Panc1 (cell line): Measurements from ENCODE around the gene AAMP. TPM values are rescaled to one million over a fixed set of nuclear protein-coding genes. Genes with fewer than 3 reads are reported as not detected.

ENCODE experiments used
- ATAC-seq: fragments of 200-7000 bp; cut with Tn5 transposase; 2 replicates; pipeline ENCODE4 v1.9.1; 2020; ENCODE audit warnings: mild to moderate bottlenecking, moderate library complexity
- BruUV-seq: library from RNA; stranded (reverse); fragments of 400-500 nt; replicated peaks from 2 replicates; lab custom pipeline; 2021; lab: Mats Ljungman, UMichigan
- CTCF ChIA-PET: fragments of 300-600 bp; sonication (Branson Sonifier 250); formaldehyde crosslinking; loops from one replicate; lab custom pipeline; 2022; ENCODE audit warnings: antibody characterized with exemption; lab: Charles Lee
- POLR2A ChIA-PET: fragments of 300-600 bp; sonication (Branson Sonifier 250); formaldehyde crosslinking; loops from one replicate; lab custom pipeline; 2022; ENCODE audit warnings: antibody characterized with exemption; lab: Charles Lee
- DNase-seq: peaks from one replicate; pipeline ENCODE4 v3.0.0-alpha.2; 2010; ENCODE audit warnings: low read depth, low spot score
- H3K27ac ChIP-seq: 2 replicates; pipeline ENCODE4 v1.5.1; 2011; ENCODE audit warnings: mild to moderate bottlenecking, low read length, inconsistent platforms
- H3K27me3 ChIP-seq: fragments of 200-500 bp; sonication (Bioruptor generic); 2 replicates; pipeline ENCODE4 v1.6.0; 2014; ENCODE audit warnings: low read length, inconsistent platforms; ENCODE audit not compliant: control insufficient read depth, insufficient read depth
- H3K36me3 ChIP-seq: fragments of 200-500 bp; sonication (Bioruptor generic); 2 replicates; pipeline ENCODE4 v1.5.1; 2014; ENCODE audit warnings: inconsistent platforms, mild to moderate bottlenecking, low read length, moderate library complexity; ENCODE audit not compliant: control insufficient read depth, insufficient read depth
- H3K4me1 ChIP-seq: 2 replicates; pipeline ENCODE4 v1.5.1; 2011; ENCODE audit warnings: inconsistent platforms, mild to moderate bottlenecking, low read length, moderate library complexity; ENCODE audit not compliant: control insufficient read depth, insufficient read depth
- H3K4me3 ChIP-seq, 2 experiments: 2 replicates each; pipeline ENCODE4 v1.5.1; 2011 to 2012; ENCODE audit warnings: low read depth in 2 of 2, low read length in 2 of 2, mild to moderate bottlenecking in 2 of 2, inconsistent platforms in 1 of 2, moderate library complexity in 1 of 2
- H3K9me3 ChIP-seq: fragments of 200-500 bp; sonication (Bioruptor generic); 2 replicates; pipeline ENCODE4 v1.5.1; 2014; ENCODE audit warnings: low read depth, mild to moderate bottlenecking, inconsistent platforms, low read length, moderate library complexity; ENCODE audit not compliant: control insufficient read depth, insufficient read depth
- POLR2AphosphoS5 ChIP-seq: IDR thresholded peaks from 2 replicates; pipeline ENCODE4 v1.6.1; 2012; ENCODE audit warnings: mild to moderate bottlenecking, low read depth, low read length, moderate library complexity
- REST ChIP-seq, 2 experiments: IDR thresholded peaks; 2 replicates each; pipeline ENCODE4 v1.6.1; 2011 to 2012; ENCODE audit warnings: low read depth in 2 of 2, control low read depth in 1 of 2, low read length in 1 of 2, mild to moderate bottlenecking in 1 of 2, moderate library complexity in 1 of 2; ENCODE audit not compliant: insufficient read depth in 1 of 2
- SIN3A ChIP-seq: IDR thresholded peaks from 2 replicates; pipeline ENCODE4 v1.6.1; 2012; ENCODE audit warnings: low read depth, mild to moderate bottlenecking, low read length, moderate library complexity, borderline replicate concordance; ENCODE audit not compliant: insufficient read depth
- TCF7L2 ChIP-seq: IDR thresholded peaks from 2 replicates; pipeline ENCODE4 v1.6.1; 2011; ENCODE audit warnings: mild to moderate bottlenecking, low read depth, low read length, inconsistent platforms
- in situ Hi-C: cut with HindIII; loops from 2 replicates; pipeline ENCODE4 v1.10.0; 2016; ENCODE audit warnings: low sequenced_read_pairs, low pct_unique_long_range_greater_than_20kb
- intact Hi-C: fragments of 100-400 bp; cut with micrococcal nuclease; formaldehyde crosslinking; loops from one replicate; pipeline ENCODE4 v1.10.0; 2022; ENCODE audit not compliant: unreplicated experiment
- total RNA-seq: library from RNA; stranded (reverse); gene quantifications from one replicate; pipeline ENCODE4 v1.2.1, GENCODE V29; 2021; ENCODE audit not compliant: unreplicated experiment
- TF ChIP-seq, protein P1 (sequence below): fragments of 450-650 bp; IDR thresholded peaks from 2 replicates; pipeline ENCODE4 v1.5.1; 2017; ENCODE audit warnings: mild to moderate bottlenecking

Gene AAMP
- total RNA-seq, 1 experiment from 2014 or later, result 103 TPM

DNA sequence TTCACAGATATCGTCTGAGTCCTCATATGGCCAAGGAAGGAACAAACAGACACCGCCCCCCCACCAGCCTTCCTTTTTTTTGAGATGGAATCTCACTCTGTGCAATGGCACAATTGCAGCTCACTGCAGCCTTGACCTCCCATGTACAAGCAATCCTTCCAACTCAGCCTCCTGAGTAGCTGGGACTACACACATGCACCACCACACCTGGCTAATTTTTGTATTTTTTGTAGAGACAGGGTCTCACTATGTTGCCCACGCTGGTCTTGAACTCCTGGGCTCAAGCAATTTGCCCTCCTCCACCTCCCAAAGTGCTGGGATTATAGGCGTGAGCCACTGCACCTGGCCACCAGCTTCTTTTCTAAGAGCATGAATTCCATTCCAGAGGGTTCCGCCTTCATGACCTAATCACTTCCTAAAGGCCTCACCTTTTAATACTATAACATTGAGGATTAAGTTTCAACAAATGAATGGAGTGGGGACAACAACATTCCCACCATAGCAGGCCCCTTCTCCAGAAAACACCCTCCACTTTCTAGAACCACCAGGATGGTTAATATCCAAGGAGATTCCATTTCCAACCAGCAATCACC is 24.6 kb upstream of the AAMP start:
- Histone ChIP-seq H3K27ac (no peak overlapping the region), H3K4me3 (no peak overlapping the region), H3K36me3 (no peaks in the 10 kb centered on the region), H3K27me3 (no peaks in the 10 kb centered on the region), H3K9me3 (no peaks in the 10 kb centered on the region), H3K4me1 (peaks cover 36% of the 10 kb centered on the region)
- CTCF ChIA-PET, result interaction anchor here (1.0 kb wide), 1 partner anchor 62 kb away, joined by 4 read pairs; no protein-coding TSS in a partner anchor
- TF ChIP-seq TCF7L2, result no peak
- TF ChIP-seq POLR2AphosphoS5, result no peak
- TF ChIP-seq, protein P1, sequence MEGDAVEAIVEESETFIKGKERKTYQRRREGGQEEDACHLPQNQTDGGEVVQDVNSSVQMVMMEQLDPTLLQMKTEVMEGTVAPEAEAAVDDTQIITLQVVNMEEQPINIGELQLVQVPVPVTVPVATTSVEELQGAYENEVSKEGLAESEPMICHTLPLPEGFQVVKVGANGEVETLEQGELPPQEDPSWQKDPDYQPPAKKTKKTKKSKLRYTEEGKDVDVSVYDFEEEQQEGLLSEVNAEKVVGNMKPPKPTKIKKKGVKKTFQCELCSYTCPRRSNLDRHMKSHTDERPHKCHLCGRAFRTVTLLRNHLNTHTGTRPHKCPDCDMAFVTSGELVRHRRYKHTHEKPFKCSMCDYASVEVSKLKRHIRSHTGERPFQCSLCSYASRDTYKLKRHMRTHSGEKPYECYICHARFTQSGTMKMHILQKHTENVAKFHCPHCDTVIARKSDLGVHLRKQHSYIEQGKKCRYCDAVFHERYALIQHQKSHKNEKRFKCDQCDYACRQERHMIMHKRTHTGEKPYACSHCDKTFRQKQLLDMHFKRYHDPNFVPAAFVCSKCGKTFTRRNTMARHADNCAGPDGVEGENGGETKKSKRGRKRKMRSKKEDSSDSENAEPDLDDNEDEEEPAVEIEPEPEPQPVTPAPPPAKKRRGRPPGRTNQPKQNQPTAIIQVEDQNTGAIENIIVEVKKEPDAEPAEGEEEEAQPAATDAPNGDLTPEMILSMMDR, result no peak
- no peak for TF ChIP-seq SIN3A
- TF ChIP-seq REST (IDR thresholded peaks at IDR 0.05; ENCODE audit: insufficient read depth in 1 of 2, low read depth in 2 of 2, low read length in 1 of 2), result no peak
- intact Hi-C loops (loop anchor here (10.0 kb wide), 1 partner anchor 170 kb away; no protein-coding TSS in a partner anchor), in situ Hi-C loops (no loop called here)
- ATAC-seq (no peak), DNase-seq (no peak)
- POLR2A ChIA-PET, result no interaction called here
- no TSS peak for BruUV-seq

DNA sequence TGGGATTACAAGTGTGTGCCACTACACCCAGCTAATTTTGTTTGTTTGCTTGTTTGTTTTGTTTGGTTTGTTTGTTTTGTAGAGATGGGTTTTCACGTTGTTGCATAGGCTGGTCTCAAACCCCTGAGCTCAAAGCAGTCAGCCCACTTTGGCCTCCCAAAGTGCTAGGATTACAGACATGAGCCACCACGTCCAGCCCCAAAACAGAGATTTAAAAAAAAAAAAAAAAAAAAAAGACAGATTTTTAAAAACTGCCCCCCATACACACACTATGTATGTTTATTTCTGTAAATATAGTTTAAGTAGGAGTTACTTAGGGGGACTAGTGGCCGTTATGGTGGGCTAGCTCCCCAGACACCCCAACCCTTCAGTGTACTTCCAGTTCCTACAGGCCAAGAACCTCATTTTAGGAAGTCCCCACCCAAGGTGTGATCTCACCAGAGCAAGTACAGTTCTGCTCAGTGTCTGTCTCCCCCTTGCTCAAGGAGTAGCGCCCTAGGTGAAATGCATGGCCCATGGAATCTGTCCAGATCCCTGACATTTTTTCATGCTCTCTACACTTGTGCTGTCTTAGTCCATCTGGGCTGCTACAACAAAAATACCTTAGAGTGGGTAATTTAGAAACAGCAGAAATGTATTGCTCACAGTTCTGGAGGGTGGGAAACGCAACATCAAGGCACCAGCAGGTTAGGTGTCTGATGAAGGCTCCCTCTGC is 23.9 kb upstream of the AAMP start:
- CTCF ChIA-PET, result interaction anchor here (0.7 kb wide), 1 partner anchor 139 kb away, joined by 8 read pairs; no protein-coding TSS in a partner anchor
- no TSS peak for BruUV-seq
- H3K27ac ChIP-seq, result no peak overlapping the region
- H3K4me3 ChIP-seq, result no peak overlapping the region
- DNase-seq (no peak), ATAC-seq (no peak)
- H3K27me3 ChIP-seq, result no peaks in the 10 kb centered on the region
- no peaks in the 10 kb centered on the region for H3K36me3 ChIP-seq
- intact Hi-C loops, result loop anchor here (10.0 kb wide), 1 partner anchor 171 kb away; no protein-coding TSS in a partner anchor
- in situ Hi-C loops, result no loop called here
- POLR2A ChIA-PET, result interaction anchor here (0.6 kb wide), 1 partner anchor 10 kb away, joined by 10 read pairs; no protein-coding TSS in a partner anchor
- TF ChIP-seq REST (IDR thresholded peaks at IDR 0.05; ENCODE audit: insufficient read depth in 1 of 2, low read depth in 2 of 2, low read length in 1 of 2) (no peak), SIN3A (no peak), TCF7L2 (no peak), POLR2AphosphoS5 (no peak)
- TF ChIP-seq, protein P1, result no peak
- no peaks in the 10 kb centered on the region for H3K9me3 ChIP-seq
- H3K4me1 ChIP-seq, result peaks cover 38% of the 10 kb centered on the region
